GM21360 (cell line): ENCODE data around the gene POLE2.
"Not testable (repeated sequence)": the region's sequence is repeated elsewhere in the genome, so short reads cannot be mapped to it uniquely, and the experiment has no call there.

Source experiments
- ATAC-seq: cut with Tn5 transposase; IDR thresholded peaks from one replicate; pipeline ENCODE4 v1.9.1; 2021; ENCODE audit warnings: mild to moderate bottlenecking, moderate library complexity; ENCODE audit not compliant: unreplicated experiment

The POLE2 gene

DNA sequence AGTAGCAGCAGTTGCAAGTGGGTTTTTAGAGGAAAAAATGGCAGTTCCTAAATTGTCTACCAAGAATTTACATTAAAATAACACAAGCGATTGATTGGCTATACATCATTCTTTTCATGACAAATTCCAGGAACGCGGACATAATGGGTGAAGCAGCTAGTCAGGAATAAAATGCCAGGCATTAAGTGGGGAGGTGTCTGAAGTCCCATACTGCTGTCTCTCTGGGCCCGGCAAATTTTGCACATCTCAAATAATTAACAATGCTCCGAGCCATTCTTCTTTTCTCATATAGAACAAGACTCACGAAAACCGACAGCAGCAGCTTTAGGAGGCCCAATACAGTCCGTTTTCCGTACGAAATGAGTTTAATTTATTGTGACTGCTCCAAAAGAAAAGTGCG, 68.3 kb downstream of the POLE2 start:
- ATAC-seq = no peak

DNA sequence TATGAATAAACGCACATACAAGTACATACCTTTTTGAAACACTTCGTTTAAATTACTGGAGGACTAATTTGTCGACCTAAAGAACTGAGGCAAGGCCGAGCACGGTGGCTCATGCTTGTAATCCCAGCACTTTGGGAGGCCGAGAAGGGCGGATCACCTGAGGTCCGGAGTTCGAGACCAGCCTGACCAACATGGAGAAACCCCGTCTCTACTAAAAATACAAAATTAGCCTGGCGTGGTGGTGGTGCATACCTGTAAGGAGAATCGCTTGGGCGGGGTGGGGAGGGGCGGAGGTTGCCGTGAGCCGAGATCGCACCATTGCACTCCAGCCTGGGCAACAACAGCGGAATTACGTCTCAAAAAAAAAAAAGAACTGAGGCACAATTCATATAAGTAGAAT, 68.7 kb downstream of the POLE2 start:
- ATAC-seq = not testable (repeated sequence)

DNA sequence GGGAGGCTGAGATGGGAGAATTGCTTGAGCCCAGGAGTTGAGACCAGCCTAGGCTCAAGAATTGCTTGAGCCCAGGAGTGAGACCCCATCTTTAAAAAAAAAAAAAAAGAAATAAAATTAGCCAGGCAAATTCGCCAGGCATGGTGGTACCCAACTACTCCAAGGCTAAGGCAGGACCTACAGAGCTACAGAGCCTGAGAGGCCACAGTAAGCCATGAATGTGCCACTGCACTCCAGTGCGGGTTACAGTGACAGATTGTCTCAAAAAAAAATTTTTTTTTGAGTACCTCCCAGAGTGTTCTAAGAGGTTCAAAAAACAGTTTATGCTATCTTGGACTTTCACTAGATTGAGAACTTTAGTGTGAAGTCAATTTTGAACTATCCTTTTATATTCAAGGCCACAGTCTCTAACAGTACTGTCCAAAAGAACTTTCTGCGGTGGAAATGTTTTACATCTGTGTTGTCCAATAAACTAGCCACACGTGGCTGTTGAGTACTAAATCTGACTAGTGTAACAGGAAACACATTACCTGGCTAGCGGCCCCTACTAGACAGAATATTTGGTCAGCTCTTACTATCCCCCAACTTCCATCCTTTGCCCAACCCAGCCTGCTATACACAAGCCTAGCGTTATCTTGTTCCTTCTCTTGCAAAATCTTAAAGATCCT, 70.0 kb downstream of the POLE2 start:
- no peak for ATAC-seq

DNA sequence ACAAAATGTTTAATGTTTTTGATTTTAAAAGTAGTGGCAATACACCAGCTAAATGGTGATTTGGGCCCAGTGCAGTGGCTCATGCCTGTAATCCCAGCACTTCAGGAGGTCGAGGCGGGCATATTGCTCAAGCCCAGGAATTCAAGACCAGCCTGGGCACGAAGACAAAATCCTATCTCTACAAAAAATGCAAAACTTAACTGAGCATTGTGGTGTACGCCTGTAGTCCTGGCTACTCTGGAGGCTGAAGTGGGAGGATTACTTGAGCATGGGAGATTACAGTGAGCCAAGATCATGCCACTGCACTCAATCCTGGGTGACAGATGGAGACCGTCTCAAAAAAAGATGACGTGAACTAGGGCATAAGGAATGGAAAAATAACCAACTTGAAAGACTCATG, 72.2 kb downstream of the POLE2 start:
- ATAC-seq = no peak

DNA sequence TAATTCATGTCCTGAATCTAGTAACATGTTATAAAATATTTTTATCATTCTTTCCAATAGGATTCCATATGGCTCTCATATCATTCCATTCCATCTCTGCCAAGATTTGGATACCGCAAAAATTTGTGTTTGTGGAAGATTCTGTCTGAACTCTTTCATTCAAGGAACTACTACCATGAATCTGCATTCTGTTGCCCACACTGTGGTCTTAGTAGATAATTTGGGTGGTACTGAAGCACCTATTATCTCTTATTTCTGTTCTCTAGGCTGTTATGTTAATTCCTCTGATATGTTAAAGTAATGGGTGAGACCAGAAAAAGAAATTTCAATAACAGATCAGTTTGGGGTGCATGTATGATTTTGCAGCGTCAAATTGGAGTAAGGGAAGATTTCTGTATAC, 73.8 kb downstream of the POLE2 start:
- ATAC-seq = no peak

DNA sequence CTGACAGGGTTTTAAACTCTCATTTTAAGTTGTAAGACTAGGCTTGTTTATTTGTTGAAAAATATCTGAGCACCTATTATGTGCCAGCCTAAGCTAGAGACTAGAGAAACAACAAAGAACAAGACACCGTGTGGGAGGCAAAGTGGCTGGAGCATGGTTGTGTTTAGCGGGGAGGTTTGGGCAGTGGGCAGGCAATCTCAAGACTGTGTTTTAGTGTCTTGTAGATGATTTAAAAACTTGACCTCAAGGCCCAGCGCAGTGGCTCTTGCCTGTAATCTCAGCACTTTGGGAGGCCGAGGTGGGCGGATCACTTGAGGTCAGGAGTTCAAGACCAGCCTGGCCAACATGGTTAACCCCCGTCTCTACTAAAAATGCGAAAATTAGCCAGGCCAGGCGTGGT, 75.3 kb downstream of the POLE2 start:
- ATAC-seq = no peak

DNA sequence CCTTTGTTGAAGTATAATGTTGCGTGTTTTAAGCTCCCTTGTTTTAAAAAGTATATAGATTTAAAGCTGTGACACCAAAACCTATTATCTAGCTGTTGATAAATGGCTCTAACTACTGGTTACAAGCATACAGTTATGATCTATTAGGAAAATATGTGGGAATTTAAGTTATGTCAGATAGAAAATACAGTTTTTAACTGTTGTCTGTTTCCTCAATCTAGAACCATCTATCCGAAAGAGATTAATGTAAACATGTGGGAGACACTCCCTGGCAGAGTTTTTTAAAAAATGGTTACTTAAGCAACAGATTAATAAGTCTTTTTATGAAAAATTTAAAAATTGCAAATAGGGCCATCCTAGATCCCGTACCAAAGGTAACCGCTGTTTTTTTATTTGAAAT, 75.8 kb downstream of the POLE2 start:
- ATAC-seq = no peak

DNA sequence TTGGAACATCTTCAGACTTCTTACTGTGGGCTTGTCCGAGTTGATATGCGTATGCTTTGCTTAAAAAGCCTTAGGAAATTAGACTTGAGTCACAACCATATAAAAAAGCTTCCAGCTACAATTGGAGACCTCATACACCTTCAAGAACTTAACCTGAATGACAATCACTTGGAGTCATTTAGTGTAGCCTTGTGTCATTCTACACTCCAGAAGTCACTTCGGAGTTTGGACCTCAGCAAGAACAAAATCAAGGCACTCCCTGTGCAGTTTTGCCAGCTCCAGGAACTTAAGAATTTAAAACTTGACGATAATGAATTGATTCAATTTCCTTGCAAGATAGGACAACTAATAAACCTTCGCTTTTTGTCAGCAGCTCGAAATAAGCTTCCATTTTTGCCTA, 80.4 kb downstream of the POLE2 start:
- no peak for ATAC-seq

DNA sequence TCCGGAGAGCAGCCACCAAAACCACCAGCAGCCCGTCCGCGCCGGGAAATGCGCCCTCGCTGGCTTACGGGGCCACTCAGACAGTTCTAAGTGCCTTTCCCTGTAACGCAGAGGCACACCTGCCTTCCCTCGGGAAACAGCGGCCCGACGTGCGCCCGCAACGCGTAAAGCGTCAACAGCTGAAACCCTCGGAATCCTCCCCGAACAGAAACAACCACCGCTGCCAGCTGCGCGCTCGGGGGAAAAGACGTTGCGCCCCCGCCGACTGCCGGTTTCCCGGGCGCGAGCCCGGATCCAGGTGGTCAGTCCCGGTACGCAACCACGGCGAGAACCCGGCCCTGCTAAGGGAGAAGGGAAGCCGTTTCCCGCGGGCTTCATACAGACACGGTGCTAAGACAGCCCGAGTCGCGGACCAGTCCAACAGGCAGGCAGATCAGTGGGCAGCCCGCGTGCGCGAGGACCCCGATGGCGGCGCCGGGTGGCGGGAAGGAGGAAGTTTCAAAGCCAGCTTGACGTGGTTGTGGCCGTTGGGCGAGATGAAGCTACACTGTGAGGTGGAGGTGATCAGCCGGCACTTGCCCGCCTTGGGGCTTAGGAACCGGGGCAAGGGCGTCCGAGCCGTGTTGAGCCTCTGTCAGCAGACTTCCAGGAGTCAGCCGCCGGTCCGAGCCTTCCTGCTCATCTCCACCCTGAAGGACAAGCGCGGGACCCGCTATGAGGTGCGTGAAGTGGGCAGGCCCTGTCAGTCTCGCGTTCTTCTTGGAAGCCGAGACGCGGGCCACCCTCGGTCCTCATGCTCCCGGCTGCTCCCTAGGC, 89.3 kb downstream of the POLE2 start, which contains the start of gene LRR1:
Gene LRR1, plus strand, starts transcription at position 456 of the 816 bp plus-strand sequence. Its CDS starts 81 bp downstream, at position 537.
- ATAC-seq = peak; percentile 39

DNA sequence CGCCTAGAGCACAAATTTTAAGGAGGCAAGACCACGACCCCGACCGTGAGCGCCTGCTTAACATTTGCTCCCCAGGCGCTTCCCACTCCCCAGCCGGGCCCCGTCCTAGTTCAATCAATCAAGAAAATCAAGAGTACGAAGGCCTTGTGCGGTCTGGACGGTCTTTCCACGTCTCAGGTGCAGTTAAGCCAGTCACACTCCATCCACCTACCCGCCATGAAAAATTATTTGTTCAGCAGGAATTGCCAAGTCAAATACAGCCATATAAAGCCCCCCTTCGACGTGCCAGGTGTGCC, 89.9 kb downstream of the POLE2 start:
- ATAC-seq = no peak

DNA sequence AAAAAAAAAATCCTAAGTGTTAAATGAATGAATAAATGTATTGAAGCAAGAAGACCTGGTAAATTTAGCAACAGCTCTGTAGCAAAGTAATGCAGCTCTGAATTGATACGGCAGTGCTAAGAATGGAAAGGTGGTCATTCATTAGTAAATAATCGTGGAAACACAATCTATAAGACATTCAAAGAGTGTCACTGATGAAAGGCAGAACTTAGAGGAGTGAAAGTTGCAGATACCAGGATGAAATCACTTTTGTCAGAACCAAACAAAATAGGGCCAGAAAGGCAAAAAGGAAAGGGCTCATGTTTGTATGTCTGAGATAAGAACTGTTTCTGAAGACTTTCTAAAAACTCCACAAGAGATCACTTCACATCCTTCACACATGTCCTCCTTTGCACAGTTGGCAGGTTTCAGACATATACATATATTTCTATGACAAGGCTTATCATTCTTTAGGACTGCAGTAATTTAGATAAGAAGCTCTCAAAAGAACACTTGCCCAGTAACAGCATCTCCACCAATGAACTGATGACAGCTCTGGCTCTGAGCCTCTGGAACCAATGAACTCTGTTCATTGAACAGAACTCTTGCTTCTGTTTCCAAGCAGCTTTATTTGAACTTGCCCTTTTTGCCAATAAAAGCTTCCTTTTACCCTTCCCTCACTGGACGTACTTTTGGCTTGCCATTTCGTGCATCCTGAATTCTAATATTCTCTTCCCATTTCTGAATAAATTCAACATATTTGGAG, 93.5 kb downstream of the POLE2 start:
- ATAC-seq = peak; percentile 23
